C4-2B (cell line): ENCODE measurements around the gene CPNE1.

Source experiments
- H3K27ac ChIP-seq: fragments of 450-650 bp; 2 replicates; pipeline ENCODE4 v1.5.1; 2017
- CTCF ChIP-seq: fragments of 450-650 bp; conservative IDR thresholded peaks from 2 replicates; pipeline ENCODE4 v1.5.1; 2017; ENCODE audit warnings: mild to moderate bottlenecking
- ZFX ChIP-seq: fragments of 450-650 bp; IDR thresholded peaks from 2 replicates; pipeline ENCODE4 v1.6.1; 2017

Gene CPNE1

GRCh38 chr20:35644806-35645205, 19.9 kb downstream of the CPNE1 start:
- H3K27ac ChIP-seq = no peak overlapping the region
- TF ChIP-seq CTCF (no peak), ZFX (no peak)

- H3K27ac ChIP-seq = no peak overlapping the region
- no peak for TF ChIP-seq ZFX
- no peak for TF ChIP-seq CTCF
Measured at GRCh38 chr20:35643045-35643444, 21.7 kb downstream of the CPNE1 start.

GRCh38 chr20:35641743-35642142, 23.0 kb downstream of the CPNE1 start:
- TF ChIP-seq CTCF (no peak), ZFX (no peak)
- no peak overlapping the region for H3K27ac ChIP-seq

- TF ChIP-seq ZFX (no peak), CTCF (no peak)
- H3K27ac ChIP-seq = no peak overlapping the region
Measured at GRCh38 chr20:35640724-35641123, 24.0 kb downstream of the CPNE1 start.

GRCh38 chr20:35638751-35639150, 25.9 kb downstream of the CPNE1 start:
- no peak for TF ChIP-seq ZFX
- no peak for TF ChIP-seq CTCF
- H3K27ac ChIP-seq = no peak overlapping the region

GRCh38 chr20:35637276-35637675, 27.4 kb downstream of the CPNE1 start:
- no peak for TF ChIP-seq CTCF
- TF ChIP-seq ZFX = no peak
- no peak overlapping the region for H3K27ac ChIP-seq

GRCh38 chr20:35636095-35636494, 28.6 kb downstream of the CPNE1 start:
- TF ChIP-seq ZFX = no peak
- TF ChIP-seq CTCF = no peak

More at GRCh38 chr20:35636095-35636494, 28.6 kb downstream of the CPNE1 start:
- peak overlapping the region; percentile 20 for H3K27ac ChIP-seq
